B cell (primary cell): ENCODE results near the gene CEACAM5. TPM values are rescaled to one million over a fixed set of nuclear protein-coding genes. Genes with fewer than 3 reads are reported as not detected.

ENCODE experiments used
- ATAC-seq: fragments of 200-7000 bp; cut with Tn5 transposase; one replicate; pipeline ENCODE4 v1.10.0; 2021; ENCODE audit warnings: low read depth, mild to moderate bottlenecking, moderate number of reproducible peaks, moderate library complexity
- CTCF ChIA-PET: fragments of 350-600 bp; sonication (Branson Sonifier 250); formaldehyde crosslinking; loops from one replicate; lab custom pipeline; 2021; ENCODE audit warnings: antibody characterized with exemption, inconsistent platforms; lab: Charles Lee
- POLR2A ChIA-PET: fragments of 350-600 bp; sonication (Branson Sonifier 250); formaldehyde crosslinking; loops from one replicate; lab custom pipeline; 2021; ENCODE audit warnings: antibody characterized with exemption; lab: Charles Lee
- DNase-seq: peaks from one replicate; pipeline ENCODE4 v3.0.0; 2013
- H2AFZ ChIP-seq: 2 replicates; pipeline ENCODE4 v1.6.1; 2012; ENCODE audit warnings: mild to moderate bottlenecking, low read depth, low read length; ENCODE audit not compliant: insufficient read depth, poor library complexity, severe bottlenecking
- H3K27ac ChIP-seq, 2 donors: 1 replicate in 1 of 2; 2 replicates in 1 of 2; pipeline ENCODE4 v1.5.1; 2012 to 2013; ENCODE audit warnings: low read length in 2 of 2, mild to moderate bottlenecking in 2 of 2, moderate library complexity in 1 of 2
- H3K27me3 ChIP-seq, 4 experiments: fragments of 200-600 bp in 1 of 4; sonication (generic) in 1 of 4; replicated peaks in 1 of 4; 1 replicate in 2 of 4; 2 replicates in 2 of 4; pipeline versions ENCODE4 v1.6.1 to v1.7.0; 2013 to 2016; ENCODE audit warnings: low read length in 3 of 4, mild to moderate bottlenecking in 2 of 4, mixed read lengths in 1 of 4, moderate library complexity in 1 of 4; ENCODE audit not compliant: insufficient read depth in 4 of 4, control insufficient read depth in 3 of 4; ENCODE audit errors: control extremely low read depth in 1 of 4
- H3K36me3 ChIP-seq, 2 experiments: replicated peaks in 1 of 2; 1 replicate in 1 of 2; 2 replicates in 1 of 2; pipeline versions ENCODE4 v1.6.1 to v1.7.1; 2013; ENCODE audit warnings: low read length in 1 of 2; ENCODE audit not compliant: insufficient read depth in 2 of 2, control insufficient read depth in 1 of 2; ENCODE audit errors: control extremely low read depth in 1 of 2, extremely low read depth in 1 of 2
- H3K4me1 ChIP-seq, 2 donors: fragments of 200-600 bp in 1 of 2; sonication (generic) in 1 of 2; 1 replicate in 1 of 2; 2 replicates in 1 of 2; pipeline versions ENCODE4 v1.5.1 to v1.6.1; 2013 to 2017; ENCODE audit warnings: low read length in 2 of 2; ENCODE audit not compliant: control insufficient read depth in 2 of 2, insufficient read depth in 2 of 2
- H3K4me2 ChIP-seq: replicated peaks from 2 replicates; pipeline ENCODE3; 2012; ENCODE audit warnings: mild to moderate bottlenecking, low read depth, low read length; ENCODE audit not compliant: poor library complexity, severe bottlenecking
- H3K4me3 ChIP-seq, 5 experiments: fragments of 200-600 bp in 1 of 5; sonication (generic) in 1 of 5; 1 replicate in 3 of 5; 2 replicates in 2 of 5; pipeline versions ENCODE4 v1.5.1 to v1.7.0; 2011 to 2016; ENCODE audit warnings: low read length in 4 of 5, mild to moderate bottlenecking in 4 of 5, low read depth in 2 of 5, control low read depth in 1 of 5, moderate library complexity in 1 of 5; ENCODE audit not compliant: insufficient read depth in 1 of 5; ENCODE audit errors: control extremely low read depth in 1 of 5, extremely low read depth in 1 of 5
- H3K79me2 ChIP-seq: fragments of 200-600 bp; sonication (generic); one replicate; pipeline ENCODE4 v1.6.0; 2016; ENCODE audit warnings: low read length; ENCODE audit not compliant: control insufficient read depth, insufficient read depth
- H3K9ac ChIP-seq: fragments of 200-600 bp; sonication (generic); 2 replicates; pipeline ENCODE4 v1.6.1; 2017; ENCODE audit warnings: mild to moderate bottlenecking, low read length, moderate library complexity
- H3K9me3 ChIP-seq, 3 donors: one replicate each; pipeline versions ENCODE4 v1.6.1 to v1.7.1; 2013; ENCODE audit warnings: low read length in 2 of 3; ENCODE audit not compliant: control insufficient read depth in 2 of 3, insufficient read depth in 1 of 3; ENCODE audit errors: control extremely low read depth in 1 of 3
- H4K20me1 ChIP-seq: 2 replicates; pipeline ENCODE4 v1.6.0; 2012; ENCODE audit warnings: mild to moderate bottlenecking, low read length; ENCODE audit not compliant: insufficient read depth, control insufficient read depth, poor library complexity, severe bottlenecking
- H3K27ac Mint-ChIP-seq: one replicate; pipeline ENCODE4 v1.8.0; 2021; ENCODE audit warnings: mixed read lengths
- H3K27me3 Mint-ChIP-seq: one replicate; pipeline ENCODE4 v1.8.0; 2021; ENCODE audit warnings: mixed read lengths
- H3K4me1 Mint-ChIP-seq: one replicate; pipeline ENCODE4 v1.8.0; 2021; ENCODE audit warnings: mixed read lengths
- H3K4me3 Mint-ChIP-seq: one replicate; pipeline ENCODE4 v1.8.0; 2021; ENCODE audit warnings: mixed read lengths
- H3K9me3 Mint-ChIP-seq: one replicate; pipeline ENCODE4 v1.8.0; 2022; ENCODE audit warnings: mixed read lengths; ENCODE audit not compliant: insufficient read depth
- EZH2 ChIP-seq: IDR thresholded peaks from 2 replicates; pipeline ENCODE4 v1.6.1; 2012; ENCODE audit warnings: borderline replicate concordance, low read depth, mild to moderate bottlenecking, moderate library complexity, low read length; ENCODE audit not compliant: insufficient read depth, poor library complexity, severe bottlenecking
- WGBS: methylation state at CpG from one replicate; pipeline ENCODE4 v1.1.5; 2013; ENCODE audit warnings: missing lambda C conversion rate; ENCODE audit not compliant: insufficient coverage; 5-methylcytosine and 5-hydroxymethylcytosine counted together
- intact Hi-C: fragments of 100-400 bp; cut with micrococcal nuclease; formaldehyde crosslinking; loops from one replicate; pipeline ENCODE4 v1.10.0; 2022
- polyA plus RNA-seq: library from polyadenylated mRNA; depleted of rRNA; stranded (reverse); fragments of >200 nt; gene quantifications from 2 replicates; pipeline ENCODE4 v1.2.3, GENCODE V29; 2012
- total RNA-seq, 2 donors: library from RNA; stranded (reverse); fragments of 120-200 nt in 1 of 2; gene quantifications; 1 replicate in 1 of 2; 2 replicates in 1 of 2; pipeline versions ENCODE4 v1.2.3 to v1.2.4, GENCODE V29; 2013 to 2022
- TF ChIP-seq, protein P1 (sequence below): fragments of 200-600 bp; IDR thresholded peaks from one replicate; pipeline ENCODE4 v1.8.0; 2022; ENCODE audit warnings: antibody characterized with exemption, mild to moderate bottlenecking

CEACAM5 gene
- total and polyA plus RNA-seq, 2 donors (not counting 1 experiment from before 2014, with no cell fraction given): not detected

DNA sequence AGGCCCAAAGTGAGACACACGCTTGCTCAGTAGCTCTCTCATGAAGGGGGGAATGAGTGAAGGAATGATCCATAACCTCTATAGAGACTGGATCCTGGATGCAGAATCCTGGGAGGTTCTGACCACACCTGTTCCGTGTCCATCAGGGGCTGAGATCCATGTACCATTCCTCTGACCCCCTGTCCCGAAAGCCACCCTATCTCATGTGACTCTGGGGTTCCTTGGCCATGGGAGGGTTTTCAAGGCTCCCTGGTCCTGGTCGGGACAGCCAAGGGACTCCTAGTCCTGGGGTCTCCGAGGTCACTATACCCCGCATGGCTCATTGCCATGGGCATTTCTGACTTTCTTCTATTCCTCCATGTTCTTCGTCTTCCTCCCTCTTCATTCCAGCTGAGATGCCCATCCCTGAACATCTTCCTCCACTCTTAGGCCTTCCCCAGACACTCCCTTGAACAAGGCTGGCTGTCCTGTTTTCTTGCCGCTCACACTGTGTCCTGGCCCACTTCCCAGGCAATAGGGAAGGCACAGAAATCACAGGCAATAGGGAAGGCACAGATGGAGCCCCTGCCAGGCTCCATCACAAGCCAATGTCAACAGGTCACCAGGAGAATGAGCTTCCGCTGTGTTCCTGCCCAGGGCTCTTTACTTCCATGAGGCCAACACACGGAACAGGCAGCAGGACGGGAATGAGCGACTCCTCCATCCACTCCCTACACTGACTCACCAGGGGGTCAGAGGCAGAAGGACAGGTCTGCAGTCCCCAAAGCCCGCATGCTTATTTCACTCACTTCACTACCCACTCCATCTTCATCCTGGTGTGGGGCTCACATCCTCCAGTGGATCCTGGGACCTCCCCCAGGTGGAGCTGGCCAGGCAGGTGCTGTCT is 3.2 kb downstream of the CEACAM5 start:
- Histone ChIP-seq H3K9ac (no peak overlapping the region), H3K4me3 (no peak overlapping the region), H3K4me1 (peaks cover 0 to 3% of the 10 kb centered on the region in 2 donors), H3K36me3 (no peaks in the 10 kb centered on the region), H2AFZ (no peak overlapping the region), H3K9me3 (peaks cover 0 to 3% (median 0%) of the 10 kb centered on the region in 3 donors), H3K4me2 (no peak overlapping the region), H3K27ac (no peak overlapping the region), H4K20me1 (no peaks in the 10 kb centered on the region), H3K27me3 (peaks cover 0 to 26% (median 5%) of the 10 kb centered on the region in 4 experiments), H3K79me2 (no peaks in the 10 kb centered on the region)
- DNase-seq (no peak), ATAC-seq (no peak)
- Mint-ChIP-seq H3K4me3 (no peak overlapping the region), H3K9me3 (no peaks in the 10 kb centered on the region), H3K4me1 (peaks cover 4% of the 10 kb centered on the region), H3K27ac (no peak overlapping the region), H3K27me3 (peaks cover 56% of the 10 kb centered on the region)
- TF ChIP-seq, protein P1, sequence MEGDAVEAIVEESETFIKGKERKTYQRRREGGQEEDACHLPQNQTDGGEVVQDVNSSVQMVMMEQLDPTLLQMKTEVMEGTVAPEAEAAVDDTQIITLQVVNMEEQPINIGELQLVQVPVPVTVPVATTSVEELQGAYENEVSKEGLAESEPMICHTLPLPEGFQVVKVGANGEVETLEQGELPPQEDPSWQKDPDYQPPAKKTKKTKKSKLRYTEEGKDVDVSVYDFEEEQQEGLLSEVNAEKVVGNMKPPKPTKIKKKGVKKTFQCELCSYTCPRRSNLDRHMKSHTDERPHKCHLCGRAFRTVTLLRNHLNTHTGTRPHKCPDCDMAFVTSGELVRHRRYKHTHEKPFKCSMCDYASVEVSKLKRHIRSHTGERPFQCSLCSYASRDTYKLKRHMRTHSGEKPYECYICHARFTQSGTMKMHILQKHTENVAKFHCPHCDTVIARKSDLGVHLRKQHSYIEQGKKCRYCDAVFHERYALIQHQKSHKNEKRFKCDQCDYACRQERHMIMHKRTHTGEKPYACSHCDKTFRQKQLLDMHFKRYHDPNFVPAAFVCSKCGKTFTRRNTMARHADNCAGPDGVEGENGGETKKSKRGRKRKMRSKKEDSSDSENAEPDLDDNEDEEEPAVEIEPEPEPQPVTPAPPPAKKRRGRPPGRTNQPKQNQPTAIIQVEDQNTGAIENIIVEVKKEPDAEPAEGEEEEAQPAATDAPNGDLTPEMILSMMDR: no peak
- no peak for TF ChIP-seq EZH2
- intact Hi-C loops: no loop called here
- 95% methylated on average over 12 of the region's 13 CpGs for WGBS
- CTCF ChIA-PET: interaction anchor here (0.9 kb wide), 1 partner anchor 110 kb away, joined by 5 read pairs; no protein-coding TSS in a partner anchor
- POLR2A ChIA-PET: no interaction called here

DNA sequence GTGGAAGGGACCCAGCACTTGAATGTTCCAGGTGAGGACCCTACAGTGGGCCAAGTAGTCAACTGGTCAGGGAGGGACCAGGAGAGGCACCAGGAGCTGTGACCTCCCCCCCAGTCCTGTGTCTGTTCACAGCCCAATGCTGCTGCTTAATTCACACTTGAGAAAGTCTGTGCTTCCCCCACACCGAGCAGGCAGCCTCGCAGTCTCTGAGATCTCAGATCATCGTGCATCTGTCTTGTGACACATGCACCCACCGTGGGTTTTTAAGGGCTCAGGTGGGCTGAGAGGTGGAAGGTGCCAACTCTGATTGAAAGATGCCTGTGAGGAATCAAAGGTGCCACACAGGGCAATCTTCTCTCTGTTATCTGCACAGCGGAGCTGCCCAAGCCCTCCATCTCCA is 6.2 kb downstream of the CEACAM5 start:
- Mint-ChIP-seq H3K4me1 (no peaks in the 10 kb centered on the region), H3K27ac (no peak overlapping the region), H3K4me3 (no peak overlapping the region), H3K27me3 (peaks cover 52% of the 10 kb centered on the region), H3K9me3 (no peaks in the 10 kb centered on the region)
- H3K9ac ChIP-seq: no peak overlapping the region
- TF ChIP-seq, protein P1: no peak
- no peaks in the 10 kb centered on the region for H3K36me3 ChIP-seq
- WGBS: 81% methylated on average over 3 of the region's 5 CpGs
- ATAC-seq (no peak), DNase-seq (no peak)
- no peaks in the 10 kb centered on the region for H4K20me1 ChIP-seq
- no peak overlapping the region for H3K27ac ChIP-seq
- ChIA-PET CTCF (no interaction called here), POLR2A (no interaction called here)
- H3K4me3 ChIP-seq: no peak overlapping the region
- H3K4me2 ChIP-seq: no peak overlapping the region
- intact Hi-C loops: no loop called here
- H3K4me1 ChIP-seq: no peaks in the 10 kb centered on the region
- H3K79me2 ChIP-seq: no peaks in the 10 kb centered on the region
- no peak overlapping the region for H2AFZ ChIP-seq
- H3K27me3 ChIP-seq: peaks cover 0 to 20% (median 0%) of the 10 kb centered on the region in 4 experiments
- H3K9me3 ChIP-seq: no peaks in the 10 kb centered on the region
